ENCODE measurements around the gene ANKHD1. TPM values are rescaled to one million over a fixed set of nuclear protein-coding genes. Genes with fewer than 3 reads are reported as not detected.

ANKHD1 gene
- total RNA-seq, 1 experiment from 2014 or later = 109 TPM

GRCh38 chr5:140364472-140364765, 37.2 kb upstream of the ANKHD1 start:
- Histone ChIP-seq H3F3A (ENCODE audit: insufficient read depth, low read depth) (no peaks in the 10 kb centered on the region), H3K79me2 (ENCODE audit: low read depth) (no peaks in the 10 kb centered on the region), H3K9me3 (ENCODE audit: insufficient read depth, low read depth) (no peaks in the 10 kb centered on the region), H4K20me1 (ENCODE audit: insufficient read depth) (no peaks in the 10 kb centered on the region), H3K27ac (no peak overlapping the region), H3K36me3 (ENCODE audit: low read depth) (no peaks in the 10 kb centered on the region), H3K4me2 (no peak overlapping the region), H2AFZ (no peak overlapping the region), H3K4me1 (replicated peaks; ENCODE audit: insufficient read depth) (no peaks in the 10 kb centered on the region), H3K27me3 (ENCODE audit: insufficient read depth, low read depth) (no peaks in the 10 kb centered on the region), H3K4me3 (no peak overlapping the region), H3K9me2 (ENCODE audit: insufficient read depth) (no peaks in the 10 kb centered on the region)
- intact Hi-C loops (cut with micrococcal nuclease; ENCODE audit: unreplicated experiment) = no loop called here
- no peak for TF ChIP-seq EZH2 (IDR thresholded peaks at IDR 0.05; ENCODE audit: low read depth)
- TF ChIP-seq, protein P1, sequence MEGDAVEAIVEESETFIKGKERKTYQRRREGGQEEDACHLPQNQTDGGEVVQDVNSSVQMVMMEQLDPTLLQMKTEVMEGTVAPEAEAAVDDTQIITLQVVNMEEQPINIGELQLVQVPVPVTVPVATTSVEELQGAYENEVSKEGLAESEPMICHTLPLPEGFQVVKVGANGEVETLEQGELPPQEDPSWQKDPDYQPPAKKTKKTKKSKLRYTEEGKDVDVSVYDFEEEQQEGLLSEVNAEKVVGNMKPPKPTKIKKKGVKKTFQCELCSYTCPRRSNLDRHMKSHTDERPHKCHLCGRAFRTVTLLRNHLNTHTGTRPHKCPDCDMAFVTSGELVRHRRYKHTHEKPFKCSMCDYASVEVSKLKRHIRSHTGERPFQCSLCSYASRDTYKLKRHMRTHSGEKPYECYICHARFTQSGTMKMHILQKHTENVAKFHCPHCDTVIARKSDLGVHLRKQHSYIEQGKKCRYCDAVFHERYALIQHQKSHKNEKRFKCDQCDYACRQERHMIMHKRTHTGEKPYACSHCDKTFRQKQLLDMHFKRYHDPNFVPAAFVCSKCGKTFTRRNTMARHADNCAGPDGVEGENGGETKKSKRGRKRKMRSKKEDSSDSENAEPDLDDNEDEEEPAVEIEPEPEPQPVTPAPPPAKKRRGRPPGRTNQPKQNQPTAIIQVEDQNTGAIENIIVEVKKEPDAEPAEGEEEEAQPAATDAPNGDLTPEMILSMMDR (conservative IDR thresholded peaks at IDR 0.05) = no peak
- CTCF ChIA-PET = interaction anchor here (1.6 kb wide), 1 partner anchor 8 kb away, joined by 13 read pairs; no protein-coding TSS in a partner anchor
- BruUV-seq (replicated peaks) = no TSS peak
- POLR2A ChIA-PET (ENCODE audit: unreplicated experiment) = no interaction called here
- DNase-seq = no peak

DNA sequence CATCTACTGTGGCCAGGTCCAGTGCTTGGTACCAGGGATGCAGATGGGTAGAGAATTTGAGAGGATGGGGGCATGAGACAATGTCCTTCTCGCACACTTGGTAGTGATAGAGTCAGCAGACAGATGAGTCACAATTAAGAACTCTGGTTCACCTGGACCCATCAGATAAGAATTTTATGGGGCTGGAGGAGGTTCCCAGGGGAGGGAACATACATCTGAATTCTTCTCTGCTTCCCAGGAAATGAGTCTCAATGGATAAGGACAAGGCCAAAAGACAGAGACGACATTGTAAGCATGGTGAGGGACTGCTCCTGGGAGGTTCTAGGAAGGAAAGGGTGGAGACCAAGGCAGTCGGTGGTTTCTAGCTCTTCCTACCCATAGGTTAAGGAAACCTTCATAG, 36.4 kb upstream of the ANKHD1 start:
- H3K27ac ChIP-seq = no peak overlapping the region
- intact Hi-C loops (cut with micrococcal nuclease; ENCODE audit: unreplicated experiment) = no loop called here
- no peaks in the 10 kb centered on the region for H4K20me1 ChIP-seq (ENCODE audit: insufficient read depth)
- no peaks in the 10 kb centered on the region for H3K4me1 ChIP-seq (replicated peaks; ENCODE audit: insufficient read depth)
- ChIA-PET CTCF (no interaction called here), POLR2A (ENCODE audit: unreplicated experiment) (interaction anchor here (0.7 kb wide), 1 partner anchor 19 kb away, joined by 3 read pairs; the partner anchor contains the start of gene HBEGF)
- no peaks in the 10 kb centered on the region for H3K36me3 ChIP-seq (ENCODE audit: low read depth)
- no peak overlapping the region for H3K4me3 ChIP-seq
- H3K79me2 ChIP-seq (ENCODE audit: low read depth) = no peaks in the 10 kb centered on the region
- H3F3A ChIP-seq (ENCODE audit: insufficient read depth, low read depth) = no peaks in the 10 kb centered on the region
- no peaks in the 10 kb centered on the region for H3K9me2 ChIP-seq (ENCODE audit: insufficient read depth)
- H3K4me2 ChIP-seq = no peak overlapping the region
- H3K9me3 ChIP-seq (ENCODE audit: insufficient read depth, low read depth) = no peaks in the 10 kb centered on the region
- H3K27me3 ChIP-seq (ENCODE audit: insufficient read depth, low read depth) = no peaks in the 10 kb centered on the region
- TF ChIP-seq, protein P1 (conservative IDR thresholded peaks at IDR 0.05) = no peak
- TF ChIP-seq EZH2 (IDR thresholded peaks at IDR 0.05; ENCODE audit: low read depth) = no peak
- DNase-seq = peak in 1 of 2 experiments; percentile 53
- no TSS peak for BruUV-seq (replicated peaks)
- no peak overlapping the region for H2AFZ ChIP-seq

- BruUV-seq (replicated peaks) = no TSS peak
- ChIA-PET POLR2A (ENCODE audit: unreplicated experiment) (interaction anchor here (0.7 kb wide), 1 partner anchor 20 kb away, joined by 3 read pairs; the partner anchor contains the start of gene HBEGF), CTCF (no interaction called here)
- no peak overlapping the region for H3K4me2 ChIP-seq
- no peaks in the 10 kb centered on the region for H3K27me3 ChIP-seq (ENCODE audit: insufficient read depth, low read depth)
- no peak overlapping the region for H2AFZ ChIP-seq
- no peaks in the 10 kb centered on the region for H3K9me2 ChIP-seq (ENCODE audit: insufficient read depth)
- no peak for DNase-seq
- no peaks in the 10 kb centered on the region for H3K4me1 ChIP-seq (replicated peaks; ENCODE audit: insufficient read depth)
- no peaks in the 10 kb centered on the region for H4K20me1 ChIP-seq (ENCODE audit: insufficient read depth)
- no peaks in the 10 kb centered on the region for H3K9me3 ChIP-seq (ENCODE audit: insufficient read depth, low read depth)
- no peaks in the 10 kb centered on the region for H3K36me3 ChIP-seq (ENCODE audit: low read depth)
- H3K79me2 ChIP-seq (ENCODE audit: low read depth) = no peaks in the 10 kb centered on the region
- intact Hi-C loops (cut with micrococcal nuclease; ENCODE audit: unreplicated experiment) = no loop called here
- no peak overlapping the region for H3K4me3 ChIP-seq
- no peak for TF ChIP-seq EZH2 (IDR thresholded peaks at IDR 0.05; ENCODE audit: low read depth)
- TF ChIP-seq, protein P1 (conservative IDR thresholded peaks at IDR 0.05) = no peak
- H3K27ac ChIP-seq = no peak overlapping the region
- no peaks in the 10 kb centered on the region for H3F3A ChIP-seq (ENCODE audit: insufficient read depth, low read depth)
Measured at GRCh38 chr5:140365941-140366340, 35.7 kb upstream of the ANKHD1 start.
